ENCODE data around the gene SPATS2. TPM values are rescaled to one million over a fixed set of nuclear protein-coding genes. Genes with fewer than 3 reads are reported as not detected.

Gene SPATS2
- total and polyA plus RNA-seq, 2 donors (not counting 1 experiment from before 2014, with no cell fraction given): 11.3 to 21.5 TPM

GRCh38 chr12:49358483-49359141 is 8.7 kb upstream of the SPATS2 start:
- Histone ChIP-seq H3K36me3 (replicated peaks in 1 of 2; ENCODE audit: control extremely low read depth in 1 of 2, control insufficient read depth in 1 of 2, extremely low read depth in 1 of 2, insufficient read depth in 2 of 2, low read length in 1 of 2) (no peaks in the 10 kb centered on the region), H4K20me1 (ENCODE audit: control insufficient read depth, insufficient read depth, low read length, poor library complexity, severe bottlenecking) (no peaks in the 10 kb centered on the region), H3K4me2 (replicated peaks; ENCODE audit: low read depth, low read length, poor library complexity, severe bottlenecking) (no peak overlapping the region), H3K4me1 (ENCODE audit: control insufficient read depth in 2 of 2, insufficient read depth in 2 of 2, low read length in 2 of 2) (peaks cover 3 to 5% of the 10 kb centered on the region in 2 donors), H3K79me2 (ENCODE audit: control insufficient read depth, insufficient read depth, low read length) (no peaks in the 10 kb centered on the region), H3K27me3 (replicated peaks in 1 of 4; ENCODE audit: control extremely low read depth in 1 of 4, control insufficient read depth in 3 of 4, insufficient read depth in 4 of 4, low read length in 3 of 4) (peaks cover 0 to 13% (median 7%) of the 10 kb centered on the region in 4 experiments), H2AFZ (ENCODE audit: insufficient read depth, low read depth, low read length, poor library complexity, severe bottlenecking) (no peak overlapping the region), H3K9me3 (ENCODE audit: control extremely low read depth in 1 of 3, control insufficient read depth in 2 of 3, insufficient read depth in 1 of 3, low read length in 2 of 3) (no peaks in the 10 kb centered on the region), H3K27ac (ENCODE audit: low read length in 2 of 2) (no peak overlapping the region), H3K4me3 (ENCODE audit: control extremely low read depth in 1 of 5, extremely low read depth in 1 of 5, insufficient read depth in 1 of 5, low read depth in 2 of 5, low read length in 4 of 5) (no peak overlapping the region), H3K9ac (ENCODE audit: low read length) (no peak overlapping the region)
- H3K9me3 Mint-ChIP-seq (ENCODE audit: insufficient read depth): no peaks in the 10 kb centered on the region
- ChIA-PET POLR2A (interaction anchor here (0.5 to 1.3 kb wide), 7 partner anchors 9 to 246 kb away, joined by 3 to 9 read pairs (median 4); partner anchors contain the start of gene SPATS2), CTCF (interaction anchor here (0.6 to 22.4 kb wide), 56 partner anchors 9 to 1668 kb away, joined by 3 to 729 read pairs (median 6); partner anchors contain the start of genes C1QL4, DNAJC22, PRPF40B and PRPH)
- no peak overlapping the region for H3K27ac Mint-ChIP-seq
- peak; percentile 83 for DNase-seq
- intact Hi-C loops (cut with micrococcal nuclease): loop anchor here (1.0 to 5.0 kb wide), 5 partner anchors 11 to 222 kb away; no protein-coding TSS in a partner anchor
- 18% methylated on average over 4 of the region's 7 CpGs for whole genome bisulfite sequencing (ENCODE audit: insufficient coverage)
- ATAC-seq (ENCODE audit: low read depth): peak; percentile 91
- no peak for TF ChIP-seq EZH2 (IDR thresholded peaks at IDR 0.05; ENCODE audit: borderline replicate concordance, insufficient read depth, low read depth, low read length, poor library complexity, severe bottlenecking)
- peak; percentile 85 for TF ChIP-seq CTCF (IDR thresholded peaks at IDR 0.05)
- peaks cover 32% of the 10 kb centered on the region for H3K27me3 Mint-ChIP-seq
- H3K4me1 Mint-ChIP-seq: peaks cover 2% of the 10 kb centered on the region
- H3K4me3 Mint-ChIP-seq: no peak overlapping the region

- H4K20me1 ChIP-seq (ENCODE audit: control insufficient read depth, insufficient read depth, low read length, poor library complexity, severe bottlenecking): no peaks in the 10 kb centered on the region
- no peaks in the 10 kb centered on the region for H3K9me3 ChIP-seq (ENCODE audit: control extremely low read depth in 1 of 3, control insufficient read depth in 2 of 3, insufficient read depth in 1 of 3, low read length in 2 of 3)
- Mint-ChIP-seq H3K9me3 (ENCODE audit: insufficient read depth) (no peaks in the 10 kb centered on the region), H3K4me3 (no peak overlapping the region), H3K27me3 (peaks cover 27% of the 10 kb centered on the region), H3K27ac (no peak overlapping the region), H3K4me1 (peaks cover 2% of the 10 kb centered on the region)
- ChIA-PET POLR2A (no interaction called here), CTCF (interaction anchor here (1.1 to 22.4 kb wide), 19 partner anchors 8 to 264 kb away, joined by 4 to 729 read pairs (median 17); partner anchors contain the start of genes C1QL4, DNAJC22, PRPF40B and PRPH)
- no CpG with 5 or more reads among the region's 7 CpGs for WGBS (ENCODE audit: insufficient coverage)
- no peak overlapping the region for H3K27ac ChIP-seq (ENCODE audit: low read length in 2 of 2)
- H3K36me3 ChIP-seq (replicated peaks in 1 of 2; ENCODE audit: control extremely low read depth in 1 of 2, control insufficient read depth in 1 of 2, extremely low read depth in 1 of 2, insufficient read depth in 2 of 2, low read length in 1 of 2): no peaks in the 10 kb centered on the region
- H3K27me3 ChIP-seq (replicated peaks in 1 of 4; ENCODE audit: control extremely low read depth in 1 of 4, control insufficient read depth in 3 of 4, insufficient read depth in 4 of 4, low read length in 3 of 4): peaks cover 0 to 8% (median 3%) of the 10 kb centered on the region in 4 experiments
- no peak for ATAC-seq (ENCODE audit: low read depth)
- H3K79me2 ChIP-seq (ENCODE audit: control insufficient read depth, insufficient read depth, low read length): peaks cover 4% of the 10 kb centered on the region
- no peak overlapping the region for H3K9ac ChIP-seq (ENCODE audit: low read length)
- H3K4me3 ChIP-seq (ENCODE audit: control extremely low read depth in 1 of 5, extremely low read depth in 1 of 5, insufficient read depth in 1 of 5, low read depth in 2 of 5, low read length in 4 of 5): no peak overlapping the region
- H3K4me2 ChIP-seq (replicated peaks; ENCODE audit: low read depth, low read length, poor library complexity, severe bottlenecking): no peak overlapping the region
- peaks cover 3 to 5% of the 10 kb centered on the region in 2 donors for H3K4me1 ChIP-seq (ENCODE audit: control insufficient read depth in 2 of 2, insufficient read depth in 2 of 2, low read length in 2 of 2)
- intact Hi-C loops (cut with micrococcal nuclease): loop anchor here (5.0 kb wide), 1 partner anchor 33 kb away; no protein-coding TSS in a partner anchor
- no peak for TF ChIP-seq EZH2 (IDR thresholded peaks at IDR 0.05; ENCODE audit: borderline replicate concordance, insufficient read depth, low read depth, low read length, poor library complexity, severe bottlenecking)
- TF ChIP-seq CTCF (IDR thresholded peaks at IDR 0.05): no peak
- no peak for DNase-seq
- no peak overlapping the region for H2AFZ ChIP-seq (ENCODE audit: insufficient read depth, low read depth, low read length, poor library complexity, severe bottlenecking)
Observed at GRCh38 chr12:49359671-49360070, 7.6 kb upstream of the SPATS2 start.
